SK-N-SH treated with all-trans-retinoic acid at 6 μM for 48 hours (cell line): ENCODE data around the gene P2RY14.

Source experiments
- ATAC-seq: fragments of 200-7000 bp; cut with Tn5 transposase; 3 replicates; pipeline ENCODE4 v1.9.1; 2020; ENCODE audit warnings: mild to moderate bottlenecking, moderate library complexity
- ARNTL ChIP-seq: fragments of 450-650 bp; formaldehyde crosslinking; IDR thresholded peaks from 2 replicates; pipeline ENCODE4 v1.5.0; 2020; ENCODE audit warnings: low read depth, mild to moderate bottlenecking, moderate library complexity, borderline replicate concordance
- BACH2 ChIP-seq: fragments of 250-450 bp; sonication (Bioruptor Pico); IDR thresholded peaks from 2 replicates; pipeline ENCODE4 v1.9.0; 2021; ENCODE audit warnings: mild to moderate bottlenecking, borderline replicate concordance
- CREB5 ChIP-seq: fragments of 250-450 bp; sonication (Bioruptor Pico); IDR thresholded peaks from 2 replicates; pipeline ENCODE4 v1.5.1; 2020; ENCODE audit warnings: low read depth, mild to moderate bottlenecking, moderate library complexity
- CSDC2 ChIP-seq: fragments of 250-450 bp; sonication (Bioruptor Pico); IDR thresholded peaks from 2 replicates; pipeline ENCODE4 v1.5.0; 2020; ENCODE audit warnings: mild to moderate bottlenecking, moderate library complexity
- ESRRG ChIP-seq: fragments of 250-450 bp; sonication (Bioruptor Pico); IDR thresholded peaks from 2 replicates; pipeline ENCODE4 v1.6.1; 2021; ENCODE audit warnings: mild to moderate bottlenecking
- GLIS3 ChIP-seq: fragments of 250-450 bp; sonication (Bioruptor Pico); IDR thresholded peaks from 2 replicates; pipeline ENCODE4 v1.5.0; 2020; ENCODE audit warnings: mild to moderate bottlenecking, moderate library complexity
- ISL1 ChIP-seq: fragments of 250-450 bp; sonication (Bioruptor Pico); IDR thresholded peaks from 2 replicates; pipeline ENCODE4 v2.1.2; 2022; ENCODE audit warnings: mild to moderate bottlenecking, moderate library complexity
- OSR1 ChIP-seq: fragments of 250-450 bp; sonication (Bioruptor Pico); IDR thresholded peaks from 2 replicates; pipeline ENCODE4 v1.8.0; 2022; ENCODE audit warnings: moderate library complexity, mild to moderate bottlenecking, inconsistent platforms
- PATZ1 ChIP-seq: fragments of 250-450 bp; sonication (Bioruptor Pico); IDR thresholded peaks from 2 replicates; pipeline ENCODE4 v1.8.0; 2020; ENCODE audit warnings: mild to moderate bottlenecking, moderate library complexity, borderline replicate concordance
- PPARA ChIP-seq: fragments of 250-450 bp; sonication (Bioruptor Pico); IDR thresholded peaks from 2 replicates; pipeline ENCODE4 v1.5.0; 2020; ENCODE audit warnings: mild to moderate bottlenecking, borderline replicate concordance
- RARB ChIP-seq: fragments of 250-450 bp; sonication (Bioruptor Pico); IDR thresholded peaks from 2 replicates; pipeline ENCODE4 v1.8.0; 2021; ENCODE audit warnings: mild to moderate bottlenecking, moderate library complexity
- SNAI2 ChIP-seq: fragments of 250-450 bp; sonication (Bioruptor Pico); IDR thresholded peaks from 2 replicates; pipeline ENCODE4 v1.5.0; 2020; ENCODE audit warnings: mild to moderate bottlenecking, moderate library complexity
- TCF4 ChIP-seq: fragments of 250-450 bp; sonication (Bioruptor Pico); IDR thresholded peaks from 2 replicates; pipeline ENCODE4 v1.8.0; 2021; ENCODE audit warnings: mild to moderate bottlenecking, moderate library complexity, borderline replicate concordance
- TOX ChIP-seq: fragments of 250-450 bp; sonication (Bioruptor Pico); IDR thresholded peaks from 2 replicates; pipeline ENCODE4 v1.8.0; 2021; ENCODE audit warnings: mild to moderate bottlenecking, moderate library complexity, borderline replicate concordance
- ZC3H10 ChIP-seq: fragments of 250-450 bp; sonication (Bioruptor Pico); IDR thresholded peaks from 2 replicates; pipeline ENCODE4 v1.5.1; 2021; ENCODE audit warnings: mild to moderate bottlenecking, moderate library complexity
- ZFP3 ChIP-seq: fragments of 250-450 bp; sonication (Bioruptor Pico); IDR thresholded peaks from 2 replicates; pipeline ENCODE4 v1.5.0; 2020; ENCODE audit warnings: mild to moderate bottlenecking, moderate library complexity
- ZFP30 ChIP-seq: fragments of 450-650 bp; formaldehyde crosslinking; IDR thresholded peaks from 2 replicates; pipeline ENCODE4 v1.5.0; 2022; ENCODE audit warnings: mild to moderate bottlenecking, moderate library complexity
- ZNF565 ChIP-seq: fragments of 450-650 bp; formaldehyde crosslinking; conservative IDR thresholded peaks from 2 replicates; pipeline ENCODE4 v1.5.0; 2020; ENCODE audit warnings: low read depth, mild to moderate bottlenecking, moderate library complexity
- ZNF70 ChIP-seq: fragments of 450-650 bp; formaldehyde crosslinking; IDR thresholded peaks from 2 replicates; pipeline ENCODE4 v1.5.0; 2020; ENCODE audit warnings: mild to moderate bottlenecking, moderate library complexity
- ZNF8 ChIP-seq: fragments of 450-650 bp; formaldehyde crosslinking; IDR thresholded peaks from 2 replicates; pipeline ENCODE4 v1.5.0; 2020; ENCODE audit warnings: mild to moderate bottlenecking, moderate library complexity
- TF ChIP-seq, protein P1 (sequence below): fragments of 250-450 bp; sonication (Bioruptor Pico); IDR thresholded peaks from 2 replicates; pipeline ENCODE4 v1.5.0; 2020; ENCODE audit warnings: mild to moderate bottlenecking, moderate library complexity
- TF ChIP-seq, protein P2 (sequence below): fragments of 250-450 bp; sonication (Bioruptor Pico); IDR thresholded peaks from 2 replicates; pipeline ENCODE4 v1.5.1; 2021; ENCODE audit warnings: mild to moderate bottlenecking, moderate library complexity

The P2RY14 gene

GRCh38 chr3:151307131-151307530 is 28.8 kb upstream of the P2RY14 start:
- ATAC-seq: no peak

DNA sequence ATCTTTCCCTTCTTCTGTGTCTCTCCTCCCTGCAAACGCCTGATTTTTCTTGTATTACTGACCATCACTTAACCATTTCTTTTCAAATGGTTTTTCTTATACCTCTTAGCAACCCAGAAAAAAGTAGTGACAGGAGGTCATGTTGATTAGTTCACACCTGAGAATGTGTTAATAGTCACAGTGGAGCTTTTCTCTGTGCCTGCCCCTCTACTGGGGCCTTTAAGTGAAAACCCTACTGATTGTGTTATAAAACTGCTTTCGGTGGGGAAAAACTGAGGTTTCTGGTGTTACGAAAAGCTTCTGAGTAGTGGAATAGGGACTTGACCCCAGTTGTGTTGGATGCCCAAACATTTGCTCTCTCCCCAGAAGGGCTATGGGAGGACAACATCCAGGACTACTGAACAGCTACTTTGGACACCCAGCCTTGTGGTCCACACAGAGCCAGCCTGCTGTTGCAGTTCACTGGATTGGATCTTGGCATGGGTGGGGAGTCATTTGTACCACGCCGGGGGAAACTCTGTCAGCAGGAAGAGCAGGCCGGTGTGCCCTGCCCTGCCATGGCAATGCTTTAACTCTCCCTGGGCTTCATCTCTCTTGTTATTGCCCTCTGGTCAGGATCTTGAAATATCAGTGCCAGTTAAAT is 27.9 kb upstream of the P2RY14 start:
- TF ChIP-seq ZFP30 (CRISPR knock-in tag) (no peak), CREB5 (CRISPR knock-in tag) (no peak), ESRRG (CRISPR knock-in tag) (no peak), CSDC2 (CRISPR knock-in tag) (no peak), OSR1 (CRISPR knock-in tag) (no peak), ZFP3 (CRISPR knock-in tag) (no peak), PATZ1 (no peak), SNAI2 (no peak), ZNF565 (CRISPR knock-in tag) (no peak), ISL1 (CRISPR knock-in tag) (no peak), TCF4 (CRISPR knock-in tag) (no peak), ZC3H10 (CRISPR knock-in tag) (no peak), BACH2 (no peak), PPARA (CRISPR knock-in tag) (no peak), TOX (CRISPR knock-in tag) (no peak), RARB (CRISPR knock-in tag) (no peak), ZNF8 (CRISPR knock-in tag) (no peak)
- TF ChIP-seq, protein P1, sequence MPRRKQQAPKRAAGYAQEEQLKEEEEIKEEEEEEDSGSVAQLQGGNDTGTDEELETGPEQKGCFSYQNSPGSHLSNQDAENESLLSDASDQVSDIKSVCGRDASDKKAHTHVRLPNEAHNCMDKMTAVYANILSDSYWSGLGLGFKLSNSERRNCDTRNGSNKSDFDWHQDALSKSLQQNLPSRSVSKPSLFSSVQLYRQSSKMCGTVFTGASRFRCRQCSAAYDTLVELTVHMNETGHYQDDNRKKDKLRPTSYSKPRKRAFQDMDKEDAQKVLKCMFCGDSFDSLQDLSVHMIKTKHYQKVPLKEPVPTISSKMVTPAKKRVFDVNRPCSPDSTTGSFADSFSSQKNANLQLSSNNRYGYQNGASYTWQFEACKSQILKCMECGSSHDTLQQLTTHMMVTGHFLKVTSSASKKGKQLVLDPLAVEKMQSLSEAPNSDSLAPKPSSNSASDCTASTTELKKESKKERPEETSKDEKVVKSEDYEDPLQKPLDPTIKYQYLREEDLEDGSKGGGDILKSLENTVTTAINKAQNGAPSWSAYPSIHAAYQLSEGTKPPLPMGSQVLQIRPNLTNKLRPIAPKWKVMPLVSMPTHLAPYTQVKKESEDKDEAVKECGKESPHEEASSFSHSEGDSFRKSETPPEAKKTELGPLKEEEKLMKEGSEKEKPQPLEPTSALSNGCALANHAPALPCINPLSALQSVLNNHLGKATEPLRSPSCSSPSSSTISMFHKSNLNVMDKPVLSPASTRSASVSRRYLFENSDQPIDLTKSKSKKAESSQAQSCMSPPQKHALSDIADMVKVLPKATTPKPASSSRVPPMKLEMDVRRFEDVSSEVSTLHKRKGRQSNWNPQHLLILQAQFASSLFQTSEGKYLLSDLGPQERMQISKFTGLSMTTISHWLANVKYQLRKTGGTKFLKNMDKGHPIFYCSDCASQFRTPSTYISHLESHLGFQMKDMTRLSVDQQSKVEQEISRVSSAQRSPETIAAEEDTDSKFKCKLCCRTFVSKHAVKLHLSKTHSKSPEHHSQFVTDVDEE (CRISPR knock-in tag): no peak
- TF ChIP-seq, protein P2, sequence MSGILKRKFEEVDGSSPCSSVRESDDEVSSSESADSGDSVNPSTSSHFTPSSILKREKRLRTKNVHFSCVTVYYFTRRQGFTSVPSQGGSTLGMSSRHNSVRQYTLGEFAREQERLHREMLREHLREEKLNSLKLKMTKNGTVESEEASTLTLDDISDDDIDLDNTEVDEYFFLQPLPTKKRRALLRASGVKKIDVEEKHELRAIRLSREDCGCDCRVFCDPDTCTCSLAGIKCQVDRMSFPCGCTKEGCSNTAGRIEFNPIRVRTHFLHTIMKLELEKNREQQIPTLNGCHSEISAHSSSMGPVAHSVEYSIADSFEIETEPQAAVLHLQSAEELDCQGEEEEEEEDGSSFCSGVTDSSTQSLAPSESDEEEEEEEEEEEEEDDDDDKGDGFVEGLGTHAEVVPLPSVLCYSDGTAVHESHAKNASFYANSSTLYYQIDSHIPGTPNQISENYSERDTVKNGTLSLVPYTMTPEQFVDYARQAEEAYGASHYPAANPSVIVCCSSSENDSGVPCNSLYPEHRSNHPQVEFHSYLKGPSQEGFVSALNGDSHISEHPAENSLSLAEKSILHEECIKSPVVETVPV (CRISPR knock-in tag): no peak
- ATAC-seq: no peak

More at GRCh38 chr3:151307131-151307530, 28.8 kb upstream of the P2RY14 start:
- TF ChIP-seq RARB (CRISPR knock-in tag) (no peak), ZFP30 (CRISPR knock-in tag) (no peak), ZNF8 (CRISPR knock-in tag) (no peak), ARNTL (CRISPR knock-in tag) (no peak), ESRRG (CRISPR knock-in tag) (no peak), ZNF565 (CRISPR knock-in tag) (no peak), TOX (CRISPR knock-in tag) (no peak), ZNF70 (CRISPR knock-in tag) (no peak), TCF4 (CRISPR knock-in tag) (no peak), GLIS3 (CRISPR knock-in tag) (no peak), ISL1 (CRISPR knock-in tag) (no peak), PATZ1 (no peak), ZFP3 (CRISPR knock-in tag) (no peak), SNAI2 (no peak)
- TF ChIP-seq, protein P1 (CRISPR knock-in tag): no peak
